Measurements from ENCODE around the gene GRIK4. TPM values are rescaled to one million over a fixed set of nuclear protein-coding genes. Genes with fewer than 3 reads are reported as not detected.

GRIK4 gene
- total and polyA plus RNA-seq, 9 of the 15 experiments (the other 6 are each of a cell fraction or from before 2014, with no cell fraction given) = not detected

- Histone ChIP-seq H3K9me3 (replicated peaks; ENCODE audit: control insufficient read depth, insufficient read depth, low read depth, low read length) (no peaks in the 10 kb centered on the region), H3K27ac (ENCODE audit: extremely low read depth, low read depth, low read length) (no peak overlapping the region), H2AFZ (ENCODE audit: low read depth, low read length) (no peak overlapping the region), H3K4me3 (no peak overlapping the region), H3K27me3 (ENCODE audit: control insufficient read depth in 2 of 2, insufficient read depth in 2 of 2, low read length in 2 of 2) (peaks cover 0 to 6% of the 10 kb centered on the region in 2 experiments; a peak in 2 of 5 replicates), H3K79me2 (ENCODE audit: control insufficient read depth, insufficient read depth, low read length) (no peaks in the 10 kb centered on the region), H3K4me2 (ENCODE audit: insufficient read depth, low read length) (no peak overlapping the region), H4K20me1 (replicated peaks; ENCODE audit: control insufficient read depth, insufficient read depth, low read length) (no peaks in the 10 kb centered on the region), H3K4me1 (replicated peaks in 1 of 2; ENCODE audit: control insufficient read depth in 2 of 2, insufficient read depth in 2 of 2, low read length in 2 of 2) (no peaks in the 10 kb centered on the region), H3K9ac (ENCODE audit: insufficient read depth in 1 of 2, low read depth in 2 of 2, low read length in 2 of 2) (no peak overlapping the region), H3K36me3 (ENCODE audit: control insufficient read depth, insufficient read depth, low read length) (no peaks in the 10 kb centered on the region), H3K9me1 (ENCODE audit: control insufficient read depth, insufficient read depth, low read length) (no peaks in the 10 kb centered on the region)
- in situ Hi-C loops (cut with MboI) = no loop called here
- TF ChIP-seq IRF2 (CRISPR knock-in tag; IDR thresholded peaks at IDR 0.05) (no peak), ESRRB (CRISPR knock-in tag; IDR thresholded peaks at IDR 0.05; ENCODE audit: borderline replicate concordance) (no peak), ARNT (IDR thresholded peaks at IDR 0.05) (no peak), NUFIP1 (IDR thresholded peaks at IDR 0.05; ENCODE audit: partially characterized antibody) (no peak), HBP1 (CRISPR knock-in tag; IDR thresholded peaks at IDR 0.05) (no peak), POLR3A (IDR thresholded peaks at IDR 0.05; ENCODE audit: borderline replicate concordance, extremely low read depth, insufficient read depth, insufficient read length) (no peak), MTA3 (IDR thresholded peaks at IDR 0.05; ENCODE audit: borderline replicate concordance) (no peak), TAF7 (tag; IDR thresholded peaks at IDR 0.05) (no peak)
- TF ChIP-seq, protein P1, sequence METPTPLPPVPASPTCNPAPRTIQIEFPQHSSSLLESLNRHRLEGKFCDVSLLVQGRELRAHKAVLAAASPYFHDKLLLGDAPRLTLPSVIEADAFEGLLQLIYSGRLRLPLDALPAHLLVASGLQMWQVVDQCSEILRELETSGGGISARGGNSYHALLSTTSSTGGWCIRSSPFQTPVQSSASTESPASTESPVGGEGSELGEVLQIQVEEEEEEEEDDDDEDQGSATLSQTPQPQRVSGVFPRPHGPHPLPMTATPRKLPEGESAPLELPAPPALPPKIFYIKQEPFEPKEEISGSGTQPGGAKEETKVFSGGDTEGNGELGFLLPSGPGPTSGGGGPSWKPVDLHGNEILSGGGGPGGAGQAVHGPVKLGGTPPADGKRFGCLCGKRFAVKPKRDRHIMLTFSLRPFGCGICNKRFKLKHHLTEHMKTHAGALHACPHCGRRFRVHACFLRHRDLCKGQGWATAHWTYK (CRISPR knock-in tag; IDR thresholded peaks at IDR 0.05) = no peak
- TF ChIP-seq, protein P2, sequence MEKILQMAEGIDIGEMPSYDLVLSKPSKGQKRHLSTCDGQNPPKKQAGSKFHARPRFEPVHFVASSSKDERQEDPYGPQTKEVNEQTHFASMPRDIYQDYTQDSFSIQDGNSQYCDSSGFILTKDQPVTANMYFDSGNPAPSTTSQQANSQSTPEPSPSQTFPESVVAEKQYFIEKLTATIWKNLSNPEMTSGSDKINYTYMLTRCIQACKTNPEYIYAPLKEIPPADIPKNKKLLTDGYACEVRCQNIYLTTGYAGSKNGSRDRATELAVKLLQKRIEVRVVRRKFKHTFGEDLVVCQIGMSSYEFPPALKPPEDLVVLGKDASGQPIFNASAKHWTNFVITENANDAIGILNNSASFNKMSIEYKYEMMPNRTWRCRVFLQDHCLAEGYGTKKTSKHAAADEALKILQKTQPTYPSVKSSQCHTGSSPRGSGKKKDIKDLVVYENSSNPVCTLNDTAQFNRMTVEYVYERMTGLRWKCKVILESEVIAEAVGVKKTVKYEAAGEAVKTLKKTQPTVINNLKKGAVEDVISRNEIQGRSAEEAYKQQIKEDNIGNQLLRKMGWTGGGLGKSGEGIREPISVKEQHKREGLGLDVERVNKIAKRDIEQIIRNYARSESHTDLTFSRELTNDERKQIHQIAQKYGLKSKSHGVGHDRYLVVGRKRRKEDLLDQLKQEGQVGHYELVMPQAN (IDR thresholded peaks at IDR 0.05; ENCODE audit: borderline replicate concordance) = no peak
- 0% methylated on average over 5 of the region's 5 CpGs for WGBS (ENCODE audit: insufficient coverage, low coverage, missing lambda C conversion rate)
- CTCF ChIA-PET (ENCODE audit: low intra/inter-chr PET ratio) = no interaction called here
- FAIRE-seq = no peak
- no peak for ATAC-seq
- DNase-seq (ENCODE audit: extremely low read depth in 1 of 4, low spot score in 3 of 4) = no peak
- intact Hi-C loops (cut with micrococcal nuclease) = no loop called here
- POLR2A ChIA-PET = no interaction called here
- no TSS peak for BruUV-seq (replicated peaks)
Measured at GRCh38 chr11:120937501-120937900, 426.0 kb downstream of the GRIK4 start.

Measured in K562 (cell line).